ENCODE results near the gene ANXA2.

ANXA2 gene

GRCh38 chr15:60324706-60325438 is 72.9 kb downstream of the ANXA2 start:
- TF ChIP-seq, protein P1, sequence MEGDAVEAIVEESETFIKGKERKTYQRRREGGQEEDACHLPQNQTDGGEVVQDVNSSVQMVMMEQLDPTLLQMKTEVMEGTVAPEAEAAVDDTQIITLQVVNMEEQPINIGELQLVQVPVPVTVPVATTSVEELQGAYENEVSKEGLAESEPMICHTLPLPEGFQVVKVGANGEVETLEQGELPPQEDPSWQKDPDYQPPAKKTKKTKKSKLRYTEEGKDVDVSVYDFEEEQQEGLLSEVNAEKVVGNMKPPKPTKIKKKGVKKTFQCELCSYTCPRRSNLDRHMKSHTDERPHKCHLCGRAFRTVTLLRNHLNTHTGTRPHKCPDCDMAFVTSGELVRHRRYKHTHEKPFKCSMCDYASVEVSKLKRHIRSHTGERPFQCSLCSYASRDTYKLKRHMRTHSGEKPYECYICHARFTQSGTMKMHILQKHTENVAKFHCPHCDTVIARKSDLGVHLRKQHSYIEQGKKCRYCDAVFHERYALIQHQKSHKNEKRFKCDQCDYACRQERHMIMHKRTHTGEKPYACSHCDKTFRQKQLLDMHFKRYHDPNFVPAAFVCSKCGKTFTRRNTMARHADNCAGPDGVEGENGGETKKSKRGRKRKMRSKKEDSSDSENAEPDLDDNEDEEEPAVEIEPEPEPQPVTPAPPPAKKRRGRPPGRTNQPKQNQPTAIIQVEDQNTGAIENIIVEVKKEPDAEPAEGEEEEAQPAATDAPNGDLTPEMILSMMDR (IDR thresholded peaks at IDR 0.05; ENCODE audit: low read length): no peak
- TF ChIP-seq EZH2 (IDR thresholded peaks at IDR 0.05; ENCODE audit: borderline replicate concordance, low read length): no peak
- Histone ChIP-seq H3K9me3 (ENCODE audit: low read length) (no peaks in the 10 kb centered on the region), H2AFZ (ENCODE audit: low read length) (no peak overlapping the region)

DNA sequence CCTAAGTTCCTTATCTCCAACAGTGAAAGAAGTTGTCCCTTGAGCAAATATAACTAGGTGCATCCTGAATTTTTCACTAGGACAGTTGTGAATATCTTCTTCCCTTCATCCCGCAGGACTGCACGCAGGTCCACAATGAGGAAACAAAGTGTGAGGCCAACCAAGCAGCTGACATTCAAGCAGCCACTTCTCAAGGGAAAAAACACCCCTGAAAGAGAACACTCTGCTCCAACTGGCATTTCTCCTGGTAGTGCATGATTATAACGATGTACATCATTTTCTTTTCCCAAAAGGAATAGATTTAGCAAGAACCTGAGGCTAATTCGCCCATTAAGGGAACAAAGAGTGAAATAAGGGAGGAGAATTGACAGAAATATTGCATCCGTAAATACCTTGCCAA is 74.5 kb downstream of the ANXA2 start:
- Histone ChIP-seq H3K79me2 (ENCODE audit: insufficient read depth, low read length) (no peaks in the 10 kb centered on the region), H3K9ac (ENCODE audit: low read length) (no peak overlapping the region), H3K27me3 (ENCODE audit: insufficient read depth, low read length) (no peaks in the 10 kb centered on the region)

More at GRCh38 chr15:60324706-60325438, 72.9 kb downstream of the ANXA2 start:
- H3K79me2 ChIP-seq (ENCODE audit: insufficient read depth, low read length): no peaks in the 10 kb centered on the region
- no peak overlapping the region for H3K4me3 ChIP-seq (ENCODE audit: low read depth, low read length, poor library complexity, severe bottlenecking)
- no peaks in the 10 kb centered on the region for H3K4me1 ChIP-seq (ENCODE audit: insufficient read depth, low read length, severe bottlenecking)
- no peak overlapping the region for H3K27ac ChIP-seq (ENCODE audit: low read depth, low read length, poor library complexity, severe bottlenecking)
- no peaks in the 10 kb centered on the region for H3F3A ChIP-seq (ENCODE audit: insufficient read depth, low read length)
- no peaks in the 10 kb centered on the region for H3K9me2 ChIP-seq (ENCODE audit: low read depth, low read length)
- H3K4me2 ChIP-seq (ENCODE audit: low read length): no peak overlapping the region
- H4K20me1 ChIP-seq (ENCODE audit: insufficient read depth, low read length): no peaks in the 10 kb centered on the region
- no peaks in the 10 kb centered on the region for H3K27me3 ChIP-seq (ENCODE audit: insufficient read depth, low read length)
- no peak overlapping the region for H3K9ac ChIP-seq (ENCODE audit: low read length)
- no peaks in the 10 kb centered on the region for H3K36me3 ChIP-seq (ENCODE audit: insufficient read depth, low read length)

DNA sequence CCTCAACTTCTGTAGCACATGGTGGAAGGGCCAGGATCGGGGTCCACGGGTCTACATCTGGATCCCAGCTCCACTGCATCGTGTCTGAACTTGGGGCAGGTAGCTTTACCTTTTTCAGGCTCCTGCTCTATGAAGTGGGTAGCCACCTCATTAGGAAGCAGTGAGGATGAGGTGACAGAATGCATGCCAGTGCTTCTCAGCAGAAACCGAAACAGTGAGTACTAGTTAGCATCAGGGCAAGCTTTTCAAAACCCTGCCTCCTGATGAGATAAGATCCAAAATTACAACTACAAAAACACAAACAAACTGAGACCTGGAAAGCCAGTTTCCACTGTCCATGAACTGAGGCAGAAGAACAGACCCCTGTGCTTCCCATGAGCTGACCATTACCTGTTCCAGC is 77.4 kb downstream of the ANXA2 start:
- Histone ChIP-seq H3K4me2 (ENCODE audit: low read length) (no peak overlapping the region), H3K79me2 (ENCODE audit: insufficient read depth, low read length) (no peaks in the 10 kb centered on the region), H3K4me1 (ENCODE audit: insufficient read depth, low read length, severe bottlenecking) (no peaks in the 10 kb centered on the region), H3F3A (ENCODE audit: insufficient read depth, low read length) (no peaks in the 10 kb centered on the region), H3K36me3 (ENCODE audit: insufficient read depth, low read length) (no peaks in the 10 kb centered on the region), H2AFZ (ENCODE audit: low read length) (no peak overlapping the region), H3K27ac (ENCODE audit: low read depth, low read length, poor library complexity, severe bottlenecking) (no peak overlapping the region), H3K9ac (ENCODE audit: low read length) (no peak overlapping the region), H3K27me3 (ENCODE audit: insufficient read depth, low read length) (no peaks in the 10 kb centered on the region), H3K9me3 (ENCODE audit: low read length) (no peaks in the 10 kb centered on the region), H4K20me1 (ENCODE audit: insufficient read depth, low read length) (no peaks in the 10 kb centered on the region), H3K9me2 (ENCODE audit: low read depth, low read length) (no peaks in the 10 kb centered on the region), H3K4me3 (ENCODE audit: low read depth, low read length, poor library complexity, severe bottlenecking) (no peak overlapping the region)
- TF ChIP-seq, protein P1 (IDR thresholded peaks at IDR 0.05; ENCODE audit: low read length): no peak
- no peak for TF ChIP-seq EZH2 (IDR thresholded peaks at IDR 0.05; ENCODE audit: borderline replicate concordance, low read length)

More for the DNA sequence above, 74.5 kb downstream of the ANXA2 start:
- no peaks in the 10 kb centered on the region for H3K36me3 ChIP-seq (ENCODE audit: insufficient read depth, low read length)
- no peaks in the 10 kb centered on the region for H3K9me3 ChIP-seq (ENCODE audit: low read length)
- H3K4me2 ChIP-seq (ENCODE audit: low read length): no peak overlapping the region
- no peaks in the 10 kb centered on the region for H4K20me1 ChIP-seq (ENCODE audit: insufficient read depth, low read length)
- H3K9me2 ChIP-seq (ENCODE audit: low read depth, low read length): no peaks in the 10 kb centered on the region
- H2AFZ ChIP-seq (ENCODE audit: low read length): no peak overlapping the region
- no peaks in the 10 kb centered on the region for H3F3A ChIP-seq (ENCODE audit: insufficient read depth, low read length)
- no peaks in the 10 kb centered on the region for H3K4me1 ChIP-seq (ENCODE audit: insufficient read depth, low read length, severe bottlenecking)
- no peak overlapping the region for H3K4me3 ChIP-seq (ENCODE audit: low read depth, low read length, poor library complexity, severe bottlenecking)
- no peak overlapping the region for H3K27ac ChIP-seq (ENCODE audit: low read depth, low read length, poor library complexity, severe bottlenecking)
- no peak for TF ChIP-seq EZH2 (IDR thresholded peaks at IDR 0.05; ENCODE audit: borderline replicate concordance, low read length)
- TF ChIP-seq, protein P1 (IDR thresholded peaks at IDR 0.05; ENCODE audit: low read length): no peak

Data from OCI-LY1 (cell line).